Fibroblast of lung (primary cell): ENCODE results near the gene FCMR. TPM values are rescaled to one million over a fixed set of nuclear protein-coding genes. Genes with fewer than 3 reads are reported as not detected.

ENCODE experiments used
- DNase-seq, 2 donors: peaks; one replicate each; pipeline versions ENCODE4 v3.0.0 to v3.0.0-alpha.2; 2010; ENCODE audit warnings: low read depth in 2 of 2
- H2AFZ ChIP-seq: 2 replicates; pipeline ENCODE4 v1.5.1; 2012; ENCODE audit warnings: low read length, control low read depth, inconsistent platforms
- H3K27ac ChIP-seq: 2 replicates; pipeline ENCODE4 v1.5.1; 2011; ENCODE audit warnings: low read length, control low read depth; ENCODE audit not compliant: insufficient read depth
- H3K27me3 ChIP-seq: 2 replicates; pipeline ENCODE4 v1.5.1; 2011; ENCODE audit warnings: mild to moderate bottlenecking, low read length; ENCODE audit not compliant: control insufficient read depth, insufficient read depth
- H3K36me3 ChIP-seq: 2 replicates; pipeline ENCODE4 v1.5.1; 2011; ENCODE audit warnings: low read length; ENCODE audit not compliant: control insufficient read depth, insufficient read depth
- H3K4me1 ChIP-seq: 2 replicates; pipeline ENCODE4 v1.5.1; 2011; ENCODE audit warnings: low read length; ENCODE audit not compliant: control insufficient read depth, insufficient read depth; ENCODE audit errors: extremely low read depth
- H3K4me2 ChIP-seq: 2 replicates; pipeline ENCODE4 v1.5.1; 2011; ENCODE audit warnings: low read length, control low read depth; ENCODE audit not compliant: insufficient read depth; ENCODE audit errors: extremely low read depth
- H3K4me3 ChIP-seq, 4 experiments: fragments of 200-600 bp in 1 of 4; sonication (generic) in 1 of 4; replicated peaks in 1 of 4; 2 replicates each; pipeline ENCODE4 v1.5.1; 2011 to 2016; ENCODE audit warnings: low read length in 4 of 4, low read depth in 3 of 4, mild to moderate bottlenecking in 3 of 4, control low read depth in 2 of 4, inconsistent platforms in 1 of 4, mixed read lengths in 1 of 4; ENCODE audit not compliant: insufficient read depth in 1 of 4; ENCODE audit errors: control extremely low read depth in 1 of 4
- H3K79me2 ChIP-seq: 2 replicates; pipeline ENCODE4 v1.5.1; 2012; ENCODE audit warnings: mild to moderate bottlenecking, low read length, inconsistent platforms; ENCODE audit not compliant: control insufficient read depth, insufficient read depth
- H3K9ac ChIP-seq: 2 replicates; pipeline ENCODE4 v1.5.1; 2011; ENCODE audit warnings: mild to moderate bottlenecking, low read length, control low read depth; ENCODE audit not compliant: insufficient read depth
- H3K9me3 ChIP-seq: 2 replicates; pipeline ENCODE4 v1.5.1; 2012; ENCODE audit warnings: low read depth, low read length; ENCODE audit not compliant: control insufficient read depth, insufficient read depth
- H4K20me1 ChIP-seq: 2 replicates; pipeline ENCODE4 v1.5.1; 2011; ENCODE audit warnings: low read length; ENCODE audit not compliant: control insufficient read depth, insufficient read depth; ENCODE audit errors: extremely low read depth
- CTCF ChIP-seq, 2 donors: IDR thresholded peaks in 1 of 2; conservative IDR thresholded peaks in 1 of 2; 1 replicate in 1 of 2; 2 replicates in 1 of 2; pipeline ENCODE4 v1.5.1; 2011 to 2012; ENCODE audit warnings: low read length in 2 of 2, control low read depth in 1 of 2, inconsistent platforms in 1 of 2, low read depth in 1 of 2, mild to moderate bottlenecking in 1 of 2
- EZH2 ChIP-seq: IDR thresholded peaks from 2 replicates; pipeline ENCODE4 v1.5.1; 2012; ENCODE audit warnings: low read length, control low read depth, mild to moderate bottlenecking; ENCODE audit errors: missing control alignments
- polyA plus RNA-seq, 2 donors: library from polyadenylated mRNA; depleted of rRNA in 1 of 2; stranded (reverse) in 1 of 2; unstranded in 1 of 2; fragments of >200 nt; gene quantifications; 2 replicates each; pipeline ENCODE4 v1.2.1, GENCODE V29; 2011 to 2012; ENCODE audit warnings: missing spikeins in 1 of 2
- total RNA-seq: library from RNA; depleted of rRNA; stranded (reverse); fragments of >200 nt; gene quantifications from 2 replicates; pipeline ENCODE4 v1.2.1, GENCODE V29; 2014

Gene FCMR
- total and polyA plus RNA-seq, 2 donors (not counting 1 experiment from before 2014, with no cell fraction given) = 0.33 to 4.3 TPM

- Histone ChIP-seq H2AFZ (no peak overlapping the region), H3K79me2 (no peaks in the 10 kb centered on the region), H3K36me3 (no peaks in the 10 kb centered on the region), H3K4me2 (no peak overlapping the region), H3K27me3 (no peaks in the 10 kb centered on the region), H3K4me3 (no peak overlapping the region), H3K9ac (no peak overlapping the region), H3K4me1 (no peaks in the 10 kb centered on the region), H3K27ac (no peak overlapping the region), H3K9me3 (no peaks in the 10 kb centered on the region), H4K20me1 (no peaks in the 10 kb centered on the region)
- no peak for DNase-seq
- TF ChIP-seq EZH2 (no peak), CTCF (conservative IDR thresholded peaks at IDR 0.05 in 1 of 2, IDR thresholded peaks at IDR 0.05 in 1 of 2; ENCODE audit: low read depth in 1 of 2, low read length in 2 of 2) (no peak)
Observed at GRCh38 chr1:206878456-206878855, 43.3 kb downstream of the FCMR start.

DNA sequence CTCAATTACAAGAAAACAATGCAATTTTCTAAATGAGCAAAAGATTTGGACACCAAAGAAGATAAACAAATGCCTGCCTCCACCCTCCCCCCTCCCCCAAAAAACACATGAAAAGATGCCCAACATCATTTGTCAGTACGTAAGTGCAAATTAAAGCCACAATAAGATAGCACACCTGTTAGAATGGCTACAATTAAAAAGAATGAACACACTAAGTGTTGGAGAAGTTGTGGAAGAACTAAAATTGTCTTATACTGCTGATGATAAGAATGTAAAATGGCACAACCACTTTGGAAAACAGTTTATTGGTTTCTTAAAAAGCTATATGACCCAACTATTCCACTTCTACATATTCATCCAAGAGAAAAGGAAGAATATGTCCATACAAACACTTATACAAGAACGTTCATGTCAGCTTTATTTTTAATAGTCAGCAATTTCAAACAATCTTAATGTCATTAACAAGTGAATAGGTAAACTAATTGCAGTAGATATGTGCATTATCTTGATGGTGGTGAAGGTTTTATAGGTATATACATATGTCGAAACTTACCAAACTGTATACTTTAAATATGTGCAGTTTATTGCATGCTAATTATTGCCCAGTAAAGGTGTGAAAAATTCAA lies 45.9 kb downstream of the FCMR start:
- Histone ChIP-seq H3K4me1 (no peaks in the 10 kb centered on the region), H3K27ac (no peak overlapping the region), H3K27me3 (no peaks in the 10 kb centered on the region), H3K79me2 (no peaks in the 10 kb centered on the region), H3K36me3 (no peaks in the 10 kb centered on the region), H3K9ac (no peak overlapping the region), H4K20me1 (no peaks in the 10 kb centered on the region), H3K4me2 (no peak overlapping the region), H3K9me3 (no peaks in the 10 kb centered on the region), H2AFZ (no peak overlapping the region), H3K4me3 (no peak overlapping the region)
- no peak for DNase-seq
- TF ChIP-seq CTCF (conservative IDR thresholded peaks at IDR 0.05 in 1 of 2, IDR thresholded peaks at IDR 0.05 in 1 of 2; ENCODE audit: low read depth in 1 of 2, low read length in 2 of 2) = no peak

- Histone ChIP-seq H3K27me3 (no peaks in the 10 kb centered on the region), H3K79me2 (no peaks in the 10 kb centered on the region), H3K36me3 (no peaks in the 10 kb centered on the region), H3K4me1 (no peaks in the 10 kb centered on the region), H4K20me1 (no peaks in the 10 kb centered on the region), H3K27ac (no peak overlapping the region), H3K4me2 (no peak overlapping the region), H2AFZ (no peak overlapping the region), H3K9ac (no peak overlapping the region), H3K9me3 (no peaks in the 10 kb centered on the region), H3K4me3 (no peak overlapping the region)
- no peak for TF ChIP-seq EZH2
- no peak for TF ChIP-seq CTCF (conservative IDR thresholded peaks at IDR 0.05 in 1 of 2, IDR thresholded peaks at IDR 0.05 in 1 of 2; ENCODE audit: low read depth in 1 of 2, low read length in 2 of 2)
- no peak for DNase-seq
Observed at GRCh38 chr1:206873603-206874188, 48.0 kb downstream of the FCMR start.
